ENCODE measurements around the gene MEGF11.

Gene MEGF11

DNA sequence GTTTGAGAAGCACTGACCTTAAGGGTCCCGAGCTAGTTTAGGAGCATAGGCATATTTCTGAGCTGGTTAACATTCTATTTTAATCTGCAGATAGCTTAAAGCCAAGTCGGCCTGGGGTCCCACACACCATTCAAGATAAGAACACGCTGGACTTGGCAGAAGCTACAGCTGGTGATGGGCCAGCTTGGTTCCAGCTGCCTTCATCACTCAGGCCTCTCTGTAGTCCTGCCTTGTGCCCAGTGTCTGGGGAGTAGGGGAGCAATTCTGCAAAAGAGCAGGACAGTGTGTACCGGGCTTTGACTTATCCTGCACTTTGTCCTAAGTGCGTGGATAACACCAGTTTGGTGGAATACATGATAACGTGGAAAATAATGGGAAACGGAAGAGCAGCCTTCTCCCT lies 164.5 kb downstream of the MEGF11 start:
- H3K27me3 ChIP-seq (ENCODE audit: control insufficient read depth in 1 of 2, insufficient read depth in 2 of 2, low read length in 2 of 2) = no peaks in the 10 kb centered on the region
- H3K4me1 ChIP-seq (ENCODE audit: control insufficient read depth in 1 of 2, insufficient read depth in 2 of 2, low read length in 2 of 2) = no peaks in the 10 kb centered on the region
- H3K4me3 ChIP-seq (ENCODE audit: low read depth in 1 of 2, low read length in 2 of 2) = no peak overlapping the region
- H3K9ac ChIP-seq (ENCODE audit: low read depth in 1 of 2, low read length in 2 of 2) = no peak overlapping the region
- no peak overlapping the region for H3K27ac ChIP-seq (ENCODE audit: low read depth, low read length)
- no peaks in the 10 kb centered on the region for H3K36me3 ChIP-seq (ENCODE audit: control insufficient read depth in 1 of 2, insufficient read depth in 2 of 2, low read length in 2 of 2)
- H3K9me3 ChIP-seq (ENCODE audit: control insufficient read depth in 1 of 2, low read length in 2 of 2) = no peaks in the 10 kb centered on the region

GRCh38 chr15:66085128-66085527 lies 168.4 kb downstream of the MEGF11 start:
- H3K27ac ChIP-seq (ENCODE audit: low read depth, low read length) = no peak overlapping the region
- H3K9me3 ChIP-seq (ENCODE audit: control insufficient read depth in 1 of 2, low read length in 2 of 2) = no peaks in the 10 kb centered on the region
- peaks cover 0 to 7% of the 10 kb centered on the region in 2 donors for H3K4me1 ChIP-seq (ENCODE audit: control insufficient read depth in 1 of 2, insufficient read depth in 2 of 2, low read length in 2 of 2)
- no peak overlapping the region for H3K9ac ChIP-seq (ENCODE audit: low read depth in 1 of 2, low read length in 2 of 2)
- H3K27me3 ChIP-seq (ENCODE audit: control insufficient read depth in 1 of 2, insufficient read depth in 2 of 2, low read length in 2 of 2) = no peaks in the 10 kb centered on the region
- H3K4me3 ChIP-seq (ENCODE audit: low read depth in 1 of 2, low read length in 2 of 2) = no peak overlapping the region
- no peaks in the 10 kb centered on the region for H3K36me3 ChIP-seq (ENCODE audit: control insufficient read depth in 1 of 2, insufficient read depth in 2 of 2, low read length in 2 of 2)

GRCh38 chr15:66084704-66085103 lies 168.8 kb downstream of the MEGF11 start:
- no peak overlapping the region for H3K27ac ChIP-seq (ENCODE audit: low read depth, low read length)
- no peaks in the 10 kb centered on the region for H3K9me3 ChIP-seq (ENCODE audit: control insufficient read depth in 1 of 2, low read length in 2 of 2)
- H3K27me3 ChIP-seq (ENCODE audit: control insufficient read depth in 1 of 2, insufficient read depth in 2 of 2, low read length in 2 of 2) = no peaks in the 10 kb centered on the region
- no peak overlapping the region for H3K9ac ChIP-seq (ENCODE audit: low read depth in 1 of 2, low read length in 2 of 2)
- H3K4me1 ChIP-seq (ENCODE audit: control insufficient read depth in 1 of 2, insufficient read depth in 2 of 2, low read length in 2 of 2) = peaks cover 0 to 7% of the 10 kb centered on the region in 2 donors
- no peak overlapping the region for H3K4me3 ChIP-seq (ENCODE audit: low read depth in 1 of 2, low read length in 2 of 2)
- H3K36me3 ChIP-seq (ENCODE audit: control insufficient read depth in 1 of 2, insufficient read depth in 2 of 2, low read length in 2 of 2) = no peaks in the 10 kb centered on the region

DNA sequence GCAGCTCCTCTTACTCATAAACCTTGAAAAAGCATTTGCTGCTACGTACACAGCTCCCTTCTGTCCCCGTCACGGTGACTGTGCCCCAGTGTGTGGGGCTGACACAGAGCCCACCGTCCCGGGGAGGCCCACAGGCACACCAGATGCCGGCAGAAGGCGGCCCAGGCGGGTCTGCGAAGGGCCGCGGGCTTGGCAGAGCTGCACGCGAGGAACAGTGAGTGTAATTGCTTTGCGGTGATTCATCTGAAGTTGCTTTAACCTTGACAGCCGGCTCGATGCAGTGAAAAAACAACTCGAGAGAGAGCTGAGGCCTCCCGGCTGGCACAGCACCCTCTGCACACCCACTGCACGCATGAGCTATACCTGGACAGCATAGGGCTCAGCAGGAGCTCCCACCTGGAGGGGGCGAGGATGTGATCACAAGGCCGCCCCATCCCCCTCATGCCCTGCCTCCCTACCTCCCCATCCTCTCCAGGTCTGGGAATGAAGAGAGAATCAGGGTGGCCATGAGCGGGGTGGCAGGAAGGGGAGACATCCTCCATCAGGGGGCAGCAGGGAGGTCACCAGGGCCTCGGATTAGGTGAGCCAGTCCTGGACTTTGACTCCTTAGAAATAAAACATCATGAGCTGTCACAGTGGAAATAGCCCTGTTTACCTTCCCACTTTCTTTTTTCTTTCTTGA lies 172.7 kb downstream of the MEGF11 start:
- no peaks in the 10 kb centered on the region for H3K27me3 ChIP-seq (ENCODE audit: control insufficient read depth in 1 of 2, insufficient read depth in 2 of 2, low read length in 2 of 2)
- no peak overlapping the region for H3K9ac ChIP-seq (ENCODE audit: low read depth in 1 of 2, low read length in 2 of 2)
- H3K9me3 ChIP-seq (ENCODE audit: control insufficient read depth in 1 of 2, low read length in 2 of 2) = no peaks in the 10 kb centered on the region
- H3K36me3 ChIP-seq (ENCODE audit: control insufficient read depth in 1 of 2, insufficient read depth in 2 of 2, low read length in 2 of 2) = no peaks in the 10 kb centered on the region
- peaks cover 0 to 7% of the 10 kb centered on the region in 2 donors for H3K4me1 ChIP-seq (ENCODE audit: control insufficient read depth in 1 of 2, insufficient read depth in 2 of 2, low read length in 2 of 2)
- no peak overlapping the region for H3K27ac ChIP-seq (ENCODE audit: low read depth, low read length)
- peak overlapping the region in 1 of 2 donors; percentile 16 for H3K4me3 ChIP-seq (ENCODE audit: low read depth in 1 of 2, low read length in 2 of 2)

GRCh38 chr15:66078929-66079275 lies 174.6 kb downstream of the MEGF11 start:
- Histone ChIP-seq H3K27me3 (ENCODE audit: control insufficient read depth in 1 of 2, insufficient read depth in 2 of 2, low read length in 2 of 2) (no peaks in the 10 kb centered on the region), H3K27ac (ENCODE audit: low read depth, low read length) (no peak overlapping the region), H3K9ac (ENCODE audit: low read depth in 1 of 2, low read length in 2 of 2) (no peak overlapping the region), H3K4me3 (ENCODE audit: low read depth in 1 of 2, low read length in 2 of 2) (no peak overlapping the region), H3K9me3 (ENCODE audit: control insufficient read depth in 1 of 2, low read length in 2 of 2) (no peaks in the 10 kb centered on the region), H3K4me1 (ENCODE audit: control insufficient read depth in 1 of 2, insufficient read depth in 2 of 2, low read length in 2 of 2) (peaks cover 0 to 7% of the 10 kb centered on the region in 2 donors), H3K36me3 (ENCODE audit: control insufficient read depth in 1 of 2, insufficient read depth in 2 of 2, low read length in 2 of 2) (no peaks in the 10 kb centered on the region)

GRCh38 chr15:66078196-66078928 lies 175.2 kb downstream of the MEGF11 start:
- Histone ChIP-seq H3K36me3 (ENCODE audit: control insufficient read depth in 1 of 2, insufficient read depth in 2 of 2, low read length in 2 of 2) (no peaks in the 10 kb centered on the region), H3K9me3 (ENCODE audit: control insufficient read depth in 1 of 2, low read length in 2 of 2) (no peaks in the 10 kb centered on the region), H3K9ac (ENCODE audit: low read depth in 1 of 2, low read length in 2 of 2) (no peak overlapping the region), H3K4me3 (ENCODE audit: low read depth in 1 of 2, low read length in 2 of 2) (no peak overlapping the region), H3K4me1 (ENCODE audit: control insufficient read depth in 1 of 2, insufficient read depth in 2 of 2, low read length in 2 of 2) (peaks cover 0 to 7% of the 10 kb centered on the region in 2 donors), H3K27ac (ENCODE audit: low read depth, low read length) (no peak overlapping the region), H3K27me3 (ENCODE audit: control insufficient read depth in 1 of 2, insufficient read depth in 2 of 2, low read length in 2 of 2) (no peaks in the 10 kb centered on the region)

- H3K4me1 ChIP-seq (ENCODE audit: control insufficient read depth in 1 of 2, insufficient read depth in 2 of 2, low read length in 2 of 2) = peaks cover 0 to 7% of the 10 kb centered on the region in 2 donors
- H3K27ac ChIP-seq (ENCODE audit: low read depth, low read length) = no peak overlapping the region
- H3K9ac ChIP-seq (ENCODE audit: low read depth in 1 of 2, low read length in 2 of 2) = no peak overlapping the region
- H3K27me3 ChIP-seq (ENCODE audit: control insufficient read depth in 1 of 2, insufficient read depth in 2 of 2, low read length in 2 of 2) = no peaks in the 10 kb centered on the region
- H3K36me3 ChIP-seq (ENCODE audit: control insufficient read depth in 1 of 2, insufficient read depth in 2 of 2, low read length in 2 of 2) = no peaks in the 10 kb centered on the region
- H3K4me3 ChIP-seq (ENCODE audit: low read depth in 1 of 2, low read length in 2 of 2) = no peak overlapping the region
- H3K9me3 ChIP-seq (ENCODE audit: control insufficient read depth in 1 of 2, low read length in 2 of 2) = no peaks in the 10 kb centered on the region
These were observed 176.3 kb downstream of the MEGF11 start for GRCh38 chr15:66077320-66077663.

- H3K27ac ChIP-seq (ENCODE audit: low read depth, low read length) = no peak overlapping the region
These were observed 176.8 kb downstream of the MEGF11 start for GRCh38 chr15:66076591-66077319.

DNA sequence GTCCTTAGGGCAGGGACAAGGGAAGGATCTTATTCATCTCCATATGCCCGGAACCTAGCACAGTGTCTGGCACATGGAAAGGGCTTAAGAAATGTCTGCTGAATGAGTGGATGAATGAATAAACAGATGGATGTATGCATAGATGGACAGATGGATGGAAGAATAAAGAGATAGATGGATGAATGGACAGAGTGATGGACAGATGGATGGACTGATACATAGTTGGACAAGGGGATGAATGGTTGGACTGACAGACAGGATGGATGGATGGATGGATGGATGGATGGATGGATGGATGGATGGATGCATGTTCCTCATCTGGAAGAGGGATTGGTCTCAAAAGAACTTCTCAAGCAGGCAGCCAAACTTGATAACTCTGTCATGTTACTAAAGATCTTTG lies 177.6 kb downstream of the MEGF11 start:
- no peaks in the 10 kb centered on the region for H3K9me3 ChIP-seq (ENCODE audit: control insufficient read depth in 1 of 2, low read length in 2 of 2)
- no peak overlapping the region for H3K27ac ChIP-seq (ENCODE audit: low read depth, low read length)
- no peaks in the 10 kb centered on the region for H3K36me3 ChIP-seq (ENCODE audit: control insufficient read depth in 1 of 2, insufficient read depth in 2 of 2, low read length in 2 of 2)
- H3K27me3 ChIP-seq (ENCODE audit: control insufficient read depth in 1 of 2, insufficient read depth in 2 of 2, low read length in 2 of 2) = no peaks in the 10 kb centered on the region
- no peak overlapping the region for H3K9ac ChIP-seq (ENCODE audit: low read depth in 1 of 2, low read length in 2 of 2)
- H3K4me1 ChIP-seq (ENCODE audit: control insufficient read depth in 1 of 2, insufficient read depth in 2 of 2, low read length in 2 of 2) = peaks cover 0 to 6% of the 10 kb centered on the region in 2 donors
- no peak overlapping the region for H3K4me3 ChIP-seq (ENCODE audit: low read depth in 1 of 2, low read length in 2 of 2)

More at GRCh38 chr15:66076591-66077319, 176.8 kb downstream of the MEGF11 start:
- H3K36me3 ChIP-seq (ENCODE audit: control insufficient read depth in 1 of 2, insufficient read depth in 2 of 2, low read length in 2 of 2) = no peaks in the 10 kb centered on the region
- H3K9ac ChIP-seq (ENCODE audit: low read depth in 1 of 2, low read length in 2 of 2) = no peak overlapping the region
- H3K4me3 ChIP-seq (ENCODE audit: low read depth in 1 of 2, low read length in 2 of 2) = no peak overlapping the region
- no peaks in the 10 kb centered on the region for H3K27me3 ChIP-seq (ENCODE audit: control insufficient read depth in 1 of 2, insufficient read depth in 2 of 2, low read length in 2 of 2)
- H3K9me3 ChIP-seq (ENCODE audit: control insufficient read depth in 1 of 2, low read length in 2 of 2) = no peaks in the 10 kb centered on the region
- peaks cover 0 to 7% of the 10 kb centered on the region in 2 donors for H3K4me1 ChIP-seq (ENCODE audit: control insufficient read depth in 1 of 2, insufficient read depth in 2 of 2, low read length in 2 of 2)
